K562 (cell line): ENCODE results near the gene GCG. TPM values are rescaled to one million over a fixed set of nuclear protein-coding genes. Genes with fewer than 3 reads are reported as not detected.

Experiments
- ATAC-seq: fragments of 200-7000 bp; cut with Tn5 transposase; 3 replicates; pipeline ENCODE4 v1.9.1; 2020; ENCODE audit warnings: moderate library complexity
- BruUV-seq: library from RNA; stranded (reverse); fragments of 400-500 nt; replicated peaks from 2 replicates; lab custom pipeline; 2021; lab: Mats Ljungman, UMichigan
- CTCF ChIA-PET: fragments of 300-600 bp; formaldehyde crosslinking; extraction: SDS; loops from one replicate; lab custom pipeline; 2021; ENCODE audit warnings: low intra/inter-chr PET ratio; lab: Yijun Ruan, JAX
- POLR2A ChIA-PET: fragments of 300-600, 350-650 bp; sonication (Branson Sonifier 250); formaldehyde crosslinking; extraction: SDS; loops from one replicate; lab custom pipeline; 2021; ENCODE audit warnings: antibody characterized with exemption, inconsistent platforms; lab: Yijun Ruan, JAX
- DNase-seq, 4 experiments: peaks; one replicate each; pipeline versions ENCODE4 v3.0.0 to v3.0.0-alpha.2; 2011 to 2018; ENCODE audit warnings: low spot score in 3 of 4, mixed read lengths in 3 of 4; ENCODE audit errors: extremely low read depth in 1 of 4
- FAIRE-seq: peaks from 2 replicates; lab custom pipeline; 2011; peaks lifted over from hg19 to GRCh38; lab: Jason Lieb, UNC
- H2AFZ ChIP-seq: 2 replicates; pipeline ENCODE4 v1.6.0; 2011; ENCODE audit warnings: low read depth, low read length, control low read depth, inconsistent platforms
- H3K27ac ChIP-seq: fragments of 200-600 bp; 3 replicates; pipeline ENCODE4 v1.8.0; 2011; ENCODE audit warnings: low read depth, mild to moderate bottlenecking, control low read depth, inconsistent platforms, low read length, moderate library complexity, mixed read lengths; ENCODE audit errors: extremely low read depth
- H3K27me3 ChIP-seq, 2 experiments: fragments of 300-600 bp in 1 of 2; 2 replicates in 1 of 2; 3 replicates in 1 of 2; pipeline versions ENCODE4 v1.6.0 to v1.8.0; 2011; ENCODE audit warnings: inconsistent platforms in 2 of 2, low read length in 2 of 2, mild to moderate bottlenecking in 1 of 2, mixed read lengths in 1 of 2, moderate library complexity in 1 of 2; ENCODE audit not compliant: control insufficient read depth in 2 of 2, insufficient read depth in 2 of 2
- H3K36me3 ChIP-seq: fragments of 300-600 bp; 3 replicates; pipeline ENCODE4 v1.8.0; 2011; ENCODE audit warnings: mild to moderate bottlenecking, low read length, inconsistent platforms; ENCODE audit not compliant: control insufficient read depth, insufficient read depth
- H3K4me1 ChIP-seq, 2 experiments: fragments of 200-600 bp in 1 of 2; replicated peaks in 1 of 2; 2 replicates in 1 of 2; 3 replicates in 1 of 2; pipeline versions ENCODE4 v1.5.1 to v1.8.0; 2011; ENCODE audit warnings: inconsistent platforms in 2 of 2, low read length in 2 of 2, mild to moderate bottlenecking in 1 of 2, mixed read lengths in 1 of 2, moderate library complexity in 1 of 2; ENCODE audit not compliant: control insufficient read depth in 2 of 2, insufficient read depth in 2 of 2
- H3K4me2 ChIP-seq: 2 replicates; pipeline ENCODE4 v1.6.1; 2011; ENCODE audit warnings: low read length, control low read depth, inconsistent platforms, mixed read lengths; ENCODE audit not compliant: insufficient read depth
- H3K4me3 ChIP-seq: fragments of 200-600 bp; sonication (generic), shearing (Covaris generic); 2 replicates; pipeline ENCODE4 v1.5.1; 2016; ENCODE audit warnings: control low read depth, inconsistent platforms
- H3K79me2 ChIP-seq: fragments of 200-600 bp; 3 replicates; pipeline ENCODE4 v1.8.0; 2011; ENCODE audit warnings: low read length, inconsistent platforms; ENCODE audit not compliant: control insufficient read depth, insufficient read depth
- H3K9ac ChIP-seq, 2 experiments: 2 replicates each; pipeline versions ENCODE4 v1.6.0 to v1.6.1; 2011; ENCODE audit warnings: low read depth in 2 of 2, low read length in 2 of 2, control low read depth in 1 of 2, inconsistent platforms in 1 of 2, mild to moderate bottlenecking in 1 of 2, mixed read lengths in 1 of 2; ENCODE audit not compliant: insufficient read depth in 1 of 2
- H3K9me1 ChIP-seq: one replicate; pipeline ENCODE4 v1.6.0; 2011; ENCODE audit warnings: inconsistent platforms, mild to moderate bottlenecking, low read length, moderate library complexity; ENCODE audit not compliant: control insufficient read depth, insufficient read depth
- H3K9me3 ChIP-seq: replicated peaks from 2 replicates; pipeline ENCODE4 v1.5.1; 2011; ENCODE audit warnings: low read depth, low read length, inconsistent platforms; ENCODE audit not compliant: control insufficient read depth, insufficient read depth
- H4K20me1 ChIP-seq: replicated peaks from 2 replicates; pipeline ENCODE4 v1.6.1; 2011; ENCODE audit warnings: low read length, inconsistent platforms, mixed read lengths; ENCODE audit not compliant: control insufficient read depth, insufficient read depth
- ARID2 ChIP-seq: fragments of 450-650 bp; IDR thresholded peaks from 2 replicates; pipeline ENCODE4 v1.6.1; 2017; ENCODE audit warnings: antibody characterized with exemption, mild to moderate bottlenecking
- CBX8 ChIP-seq: fragments of 200-600 bp; sonication (generic); IDR thresholded peaks from 2 replicates; pipeline ENCODE4 v1.6.1; 2012; ENCODE audit warnings: borderline replicate concordance, mixed run types, low read depth, mild to moderate bottlenecking, moderate library complexity, mixed read lengths, low read length, control low read depth, inconsistent platforms; ENCODE audit not compliant: poor library complexity, severe bottlenecking; ENCODE audit errors: extremely low read depth
- E2F8 ChIP-seq: fragments of 450-650 bp; IDR thresholded peaks from 2 replicates; pipeline ENCODE4 v1.7.1; 2018; ENCODE audit warnings: mild to moderate bottlenecking, low read depth; ENCODE audit not compliant: partially characterized antibody
- HCFC1 ChIP-seq: IDR thresholded peaks from 2 replicates; pipeline ENCODE4 v1.6.1; 2012; ENCODE audit warnings: low read depth, low read length, improper control_type of control experiment
- NR0B1 ChIP-seq: fragments of 450-650 bp; IDR thresholded peaks from one replicate; pipeline ENCODE4 v1.6.1; 2018; ENCODE audit warnings: mild to moderate bottlenecking, moderate library complexity; ENCODE audit not compliant: partially characterized antibody
- NR4A1 ChIP-seq, 2 experiments: fragments of 250-450 bp in 1 of 2; fragments of 450-650 bp in 1 of 2; sonication (Bioruptor Pico) in 1 of 2; IDR thresholded peaks; 2 replicates each; pipeline versions ENCODE4 v1.4.0 to v1.6.1; 2016 to 2020; ENCODE audit warnings: mild to moderate bottlenecking in 2 of 2, missing compliant biosample characterization in 1 of 2, missing genetic modification characterization in 1 of 2, moderate library complexity in 1 of 2
- PCBP1 ChIP-seq: fragments of 200-400 bp; formaldehyde crosslinking; IDR thresholded peaks from 2 replicates; pipeline ENCODE4 v1.6.1; 2018; ENCODE audit warnings: mild to moderate bottlenecking, low read depth, low read length; ENCODE audit not compliant: poor library complexity, severe bottlenecking
- POLR3G ChIP-seq: IDR thresholded peaks from 2 replicates; pipeline ENCODE4 v1.6.1; 2011; ENCODE audit not compliant: insufficient read length, insufficient replicate concordance; ENCODE audit errors: extremely low read depth
- SMAD1 ChIP-seq: fragments of 150-350 bp; IDR thresholded peaks from 2 replicates; pipeline ENCODE4 v1.6.1; 2014; ENCODE audit warnings: low read length, low read depth; ENCODE audit not compliant: partially characterized antibody
- SNIP1 ChIP-seq: fragments of 450-650 bp; IDR thresholded peaks from 2 replicates; pipeline ENCODE4 v1.7.1; 2017; ENCODE audit warnings: low read depth, mild to moderate bottlenecking
- SP1 ChIP-seq: sonication (generic); formaldehyde crosslinking; IDR thresholded peaks from 2 replicates; pipeline ENCODE4 v1.8.1; 2022; ENCODE audit warnings: mild to moderate bottlenecking, missing genetic modification reagents
- TCF3 ChIP-seq: sonication (generic); formaldehyde crosslinking; IDR thresholded peaks from 2 replicates; pipeline ENCODE4 v1.4.0; 2020; ENCODE audit warnings: mild to moderate bottlenecking, missing genetic modification reagents
- ZBED1 ChIP-seq: IDR thresholded peaks from 2 replicates; pipeline ENCODE4 v1.6.1; 2014
- ZC3H11A ChIP-seq: IDR thresholded peaks from 2 replicates; pipeline ENCODE4 v1.6.1; 2012; ENCODE audit warnings: low read depth, low read length, improper control_type of control experiment
- ZNF639 ChIP-seq, 2 experiments: fragments of 200-800 bp in 1 of 2; sonication (Bioruptor generic) in 1 of 2; sonication (generic) in 1 of 2; formaldehyde crosslinking in 1 of 2; IDR thresholded peaks in 1 of 2; conservative IDR thresholded peaks in 1 of 2; 2 replicates each; pipeline versions ENCODE4 v1.5.0 to v1.6.1; 2016 to 2020; ENCODE audit warnings: missing compliant biosample characterization in 1 of 2, missing genetic modification characterization in 1 of 2, missing genetic modification reagents in 1 of 2
- ZSCAN32 ChIP-seq: fragments of 450-650 bp; formaldehyde crosslinking; IDR thresholded peaks from 2 replicates; pipeline ENCODE4 v1.4.0; 2020; ENCODE audit warnings: mild to moderate bottlenecking, moderate library complexity
- in situ Hi-C: fragments of 300-500 bp; cut with MboI; formaldehyde crosslinking; loops from 4 replicates; pipeline ENCODE4 v1.15.0; 2018; ENCODE audit warnings: inconsistent platforms, mixed read lengths
- intact Hi-C: fragments of 100-400 bp; cut with micrococcal nuclease; formaldehyde crosslinking; loops from 2 replicates; pipeline ENCODE4 v1.14.2; 2022
- polyA plus RNA-seq, 8 experiments: library from polyadenylated mRNA; depleted of rRNA in 4 of 8; stranded (reverse) in 5 of 8; unstranded in 3 of 8; fragments of >200 nt; fragmentation: Nextera tagmentation in 2 of 8; fragmentation: Illumina TruSeq in 1 of 8; extraction: Ambion mirVana in 2 of 8; extraction: Trizol in 1 of 8; gene quantifications; 2 replicates each; pipeline versions ENCODE4 v1.2.1 to v1.2.3, GENCODE V29; 2011 to 2014; ENCODE audit warnings: inconsistent platforms in 1 of 8, missing spikeins in 1 of 8
- total RNA-seq, 7 experiments: library from RNA; depleted of rRNA in 6 of 7; stranded (reverse); fragments of >200 nt in 6 of 7; fragmentation: Illumina TruSeq in 2 of 7; extraction: Trizol in 2 of 7; gene quantifications; 2 replicates each; pipeline versions ENCODE4 v1.2.1 to v1.2.3, GENCODE V29; 2011 to 2021; ENCODE audit warnings: low replicate concordance in 1 of 7

GCG gene
- total and polyA plus RNA-seq, 9 of the 15 experiments (the other 6 are each of a cell fraction or from before 2014, with no cell fraction given), result not detected

GRCh38 chr2:162166745-162167144 is 14.7 kb upstream of the GCG start (continued):
- no peak for TF ChIP-seq PCBP1
- no peak for TF ChIP-seq HCFC1
- no peak for TF ChIP-seq ZC3H11A
- no peak for TF ChIP-seq POLR3G
- no peak for TF ChIP-seq TCF3 (CRISPR knock-in tag)

- Histone ChIP-seq H3K4me3 (no peak overlapping the region), H3K36me3 (no peaks in the 10 kb centered on the region), H3K9me3 (no peaks in the 10 kb centered on the region; the same call in 1 of the 2 replicates)
- in situ Hi-C loops, result no loop called here
- no peak for TF ChIP-seq ARID2
- TF ChIP-seq ZNF639 (CRISPR knock-in tag; conservative IDR thresholded peaks at IDR 0.05 in 1 of 2, IDR thresholded peaks at IDR 0.05 in 1 of 2), result no peak
- no peak for TF ChIP-seq SNIP1
- no peak for TF ChIP-seq SMAD1
- TF ChIP-seq ZBED1, result no peak
- TF ChIP-seq E2F8, result no peak
- TF ChIP-seq CBX8, result no peak
- no peak for TF ChIP-seq NR4A1 (CRISPR knock-in tag; IDR thresholded peaks at IDR 0.05)
- no peak for TF ChIP-seq NR4A1 (tag; IDR thresholded peaks at IDR 0.05)
- no peak for TF ChIP-seq SP1 (CRISPR knock-in tag)
- TF ChIP-seq NR0B1, result no peak
- no peak for TF ChIP-seq ZSCAN32 (CRISPR knock-in tag)
- TF ChIP-seq, all 486 proteins: peak for 0
- ATAC-seq (no peak), FAIRE-seq (no peak), DNase-seq (no peak)
- no peak overlapping the region for H3K27ac ChIP-seq
- no peaks in the 10 kb centered on the region for H3K27me3 ChIP-seq
- no peak overlapping the region for H3K9ac ChIP-seq
- no peak overlapping the region for H3K4me2 ChIP-seq
- BruUV-seq, result no TSS peak
- ChIA-PET CTCF (no interaction called here), POLR2A (no interaction called here)
- no peaks in the 10 kb centered on the region for H3K79me2 ChIP-seq
- no peaks in the 10 kb centered on the region for H3K4me1 ChIP-seq
- H3K9me1 ChIP-seq, result no peaks in the 10 kb centered on the region
- intact Hi-C loops, result no loop called here
- H2AFZ ChIP-seq, result no peak overlapping the region
- no peaks in the 10 kb centered on the region for H4K20me1 ChIP-seq
These were observed 14.1 kb upstream of the GCG start for GRCh38 chr2:162166174-162166573.
